PC-3 (cell line): ENCODE measurements around the gene CTNND2. TPM values are rescaled to one million over a fixed set of nuclear protein-coding genes. Genes with fewer than 3 reads are reported as not detected.

Source experiments
- ATAC-seq: fragments of 200-7000 bp; cut with Tn5 transposase; 2 replicates; pipeline ENCODE4 v1.9.1; 2020; ENCODE audit warnings: mild to moderate bottlenecking, moderate library complexity
- BruUV-seq: library from RNA; stranded (reverse); fragments of 400-500 nt; replicated peaks from 2 replicates; lab custom pipeline; 2021; lab: Mats Ljungman, UMichigan
- CTCF ChIA-PET: fragments of 300-600 bp; sonication (Branson Sonifier 250); formaldehyde crosslinking; loops from one replicate; lab custom pipeline; 2022; ENCODE audit warnings: antibody characterized with exemption; lab: Charles Lee
- POLR2A ChIA-PET: fragments of 300-600 bp; sonication (Branson Sonifier 250); formaldehyde crosslinking; loops from one replicate; lab custom pipeline; 2022; ENCODE audit warnings: antibody characterized with exemption; ENCODE audit not compliant: unreplicated experiment; lab: Charles Lee
- DNase-seq: peaks from one replicate; pipeline ENCODE4 v3.0.0-alpha.2; 2015
- H2AFZ ChIP-seq: fragments of 300-600 bp; sonication (generic); 2 replicates; pipeline ENCODE4 v1.6.0; 2016; ENCODE audit warnings: antibody characterized with exemption, low read length
- H3F3A ChIP-seq: fragments of 300-600 bp; sonication (generic); one replicate; pipeline ENCODE4 v1.6.0; 2017; ENCODE audit warnings: antibody characterized with exemption, low read length, control low read depth, mild to moderate bottlenecking; ENCODE audit not compliant: unreplicated experiment
- H3K27ac ChIP-seq: fragments of 300-600 bp; sonication (generic); 2 replicates; pipeline ENCODE4 v1.5.1; 2016; ENCODE audit warnings: mild to moderate bottlenecking, low read length
- H3K27me3 ChIP-seq: fragments of 300-600 bp; sonication (generic); 2 replicates; pipeline ENCODE4 v1.6.1; 2016; ENCODE audit warnings: low read length, mixed read lengths
- H3K36me3 ChIP-seq: fragments of 300-600 bp; sonication (generic); 2 replicates; pipeline ENCODE4 v1.6.1; 2016; ENCODE audit warnings: low read depth, mixed run types, low read length, mixed read lengths
- H3K4me1 ChIP-seq: fragments of 300-600 bp; sonication (generic); 2 replicates; pipeline ENCODE4 v1.5.1; 2016; ENCODE audit warnings: low read length; ENCODE audit not compliant: insufficient read depth
- H3K4me2 ChIP-seq: fragments of 300-600 bp; sonication (generic); 2 replicates; pipeline ENCODE4 v1.6.0; 2016; ENCODE audit warnings: low read length
- H3K4me3 ChIP-seq: fragments of 300-600 bp; sonication (generic); 2 replicates; pipeline ENCODE4 v1.5.1; 2016; ENCODE audit warnings: mild to moderate bottlenecking, low read length, mixed read lengths
- H3K79me2 ChIP-seq: fragments of 300-600 bp; sonication (generic); 2 replicates; pipeline ENCODE4 v1.6.1; 2017; ENCODE audit warnings: low read length, mixed read lengths
- H3K9ac ChIP-seq: fragments of 300-600 bp; sonication (generic); 2 replicates; pipeline ENCODE4 v1.6.0; 2016; ENCODE audit warnings: mild to moderate bottlenecking, low read length
- H3K9me2 ChIP-seq: fragments of 300-600 bp; sonication (generic); replicated peaks from 2 replicates; pipeline ENCODE4 v1.6.1; 2016; ENCODE audit warnings: mixed run types, low read length, mixed read lengths
- H3K9me3 ChIP-seq: fragments of 300-600 bp; sonication (generic); 2 replicates; pipeline ENCODE4 v1.6.1; 2016; ENCODE audit warnings: low read length, mixed read lengths
- H4K20me1 ChIP-seq: fragments of 300-600 bp; sonication (generic); 2 replicates; pipeline ENCODE4 v1.6.1; 2016; ENCODE audit warnings: low read length, mixed read lengths
- CTCF ChIP-seq: fragments of 300-600 bp; sonication (generic); conservative IDR thresholded peaks from 2 replicates; pipeline ENCODE4 v1.5.1; 2017; ENCODE audit warnings: antibody characterized with exemption, low read depth, mild to moderate bottlenecking, low read length
- EZH2 ChIP-seq: fragments of 300-600 bp; sonication (generic); IDR thresholded peaks from one replicate; pipeline ENCODE4 v1.6.1; 2017; ENCODE audit warnings: antibody characterized with exemption, mild to moderate bottlenecking, low read length; ENCODE audit not compliant: unreplicated experiment
- EZH2phosphoT487 ChIP-seq: fragments of 300-600 bp; sonication (generic); IDR thresholded peaks from 2 replicates; pipeline ENCODE4 v1.6.1; 2018; ENCODE audit warnings: mild to moderate bottlenecking, antibody characterized with exemption, low read length, borderline replicate concordance
- intact Hi-C: fragments of 100-400 bp; cut with micrococcal nuclease; formaldehyde crosslinking; loops from 2 replicates; pipeline ENCODE4 v1.9.0; 2023
- total RNA-seq: library from RNA; depleted of rRNA; stranded (reverse); fragments of >200 nt; gene quantifications from 2 replicates; pipeline ENCODE4 v1.2.3, GENCODE V29; 2014

The CTNND2 gene
- total RNA-seq, 1 experiment from 2014 or later: 1.8 TPM

- intact Hi-C loops: no loop called here
- ATAC-seq (no peak), DNase-seq (no peak)
- no peaks in the 10 kb centered on the region for H3K9me3 ChIP-seq
- no peak overlapping the region for H3K27ac ChIP-seq
- no peaks in the 10 kb centered on the region for H3F3A ChIP-seq
- H3K4me3 ChIP-seq: no peak overlapping the region
- no peaks in the 10 kb centered on the region for H3K4me1 ChIP-seq
- POLR2A ChIA-PET: no interaction called here
- H3K27me3 ChIP-seq: no peaks in the 10 kb centered on the region
- TF ChIP-seq CTCF: no peak
- TF ChIP-seq EZH2: no peak
- no peak for TF ChIP-seq EZH2phosphoT487
- no TSS peak for BruUV-seq
- H2AFZ ChIP-seq: no peak overlapping the region
- H4K20me1 ChIP-seq: no peaks in the 10 kb centered on the region
- no peak overlapping the region for H3K9ac ChIP-seq
- H3K9me2 ChIP-seq: no peaks in the 10 kb centered on the region
- no peaks in the 10 kb centered on the region for H3K36me3 ChIP-seq
- H3K79me2 ChIP-seq: no peaks in the 10 kb centered on the region
- CTCF ChIA-PET: no interaction called here
- no peak overlapping the region for H3K4me2 ChIP-seq
These were observed 669.7 kb downstream of the CTNND2 start for GRCh38 chr5:11234501-11234911.

- DNase-seq (no peak), ATAC-seq (no peak)
- Histone ChIP-seq H3K9ac (no peak overlapping the region), H3K27me3 (no peaks in the 10 kb centered on the region), H3K4me1 (no peaks in the 10 kb centered on the region), H3K4me3 (no peak overlapping the region), H4K20me1 (no peaks in the 10 kb centered on the region), H3K36me3 (no peaks in the 10 kb centered on the region), H3K4me2 (no peak overlapping the region), H2AFZ (no peak overlapping the region), H3K9me2 (no peaks in the 10 kb centered on the region), H3K79me2 (no peaks in the 10 kb centered on the region), H3K27ac (no peak overlapping the region), H3K9me3 (no peaks in the 10 kb centered on the region), H3F3A (no peaks in the 10 kb centered on the region)
- intact Hi-C loops: no loop called here
- CTCF ChIA-PET: no interaction called here
- TF ChIP-seq EZH2 (no peak), EZH2phosphoT487 (no peak), CTCF (no peak)
- BruUV-seq: no TSS peak
- POLR2A ChIA-PET: no interaction called here
These were observed 673.4 kb downstream of the CTNND2 start for GRCh38 chr5:11230890-11231289.

GRCh38 chr5:11227064-11227463 is 677.2 kb downstream of the CTNND2 start:
- no peaks in the 10 kb centered on the region for H3K27me3 ChIP-seq
- intact Hi-C loops: no loop called here
- POLR2A ChIA-PET: no interaction called here

More at GRCh38 chr5:11227064-11227463, 677.2 kb downstream of the CTNND2 start:
- ATAC-seq (no peak), DNase-seq (no peak)
- Histone ChIP-seq H2AFZ (no peak overlapping the region), H3K9me2 (no peaks in the 10 kb centered on the region), H3K9ac (no peak overlapping the region), H3K36me3 (no peaks in the 10 kb centered on the region), H3K4me1 (no peaks in the 10 kb centered on the region), H3K27ac (no peak overlapping the region), H3K79me2 (no peaks in the 10 kb centered on the region), H3F3A (no peaks in the 10 kb centered on the region), H4K20me1 (no peaks in the 10 kb centered on the region), H3K4me3 (no peak overlapping the region), H3K9me3 (no peaks in the 10 kb centered on the region), H3K4me2 (no peak overlapping the region)
- CTCF ChIA-PET: no interaction called here
- TF ChIP-seq EZH2phosphoT487: no peak
- TF ChIP-seq EZH2: no peak
- TF ChIP-seq CTCF: no peak
- BruUV-seq: no TSS peak
